ENCODE results near the gene CACNA1C. TPM values are rescaled to one million over a fixed set of nuclear protein-coding genes. Genes with fewer than 3 reads are reported as not detected.

CACNA1C gene
- total RNA-seq, 4 donors from 2014 or later = 5.2 to 12.9 (median 6.3) TPM

DNA sequence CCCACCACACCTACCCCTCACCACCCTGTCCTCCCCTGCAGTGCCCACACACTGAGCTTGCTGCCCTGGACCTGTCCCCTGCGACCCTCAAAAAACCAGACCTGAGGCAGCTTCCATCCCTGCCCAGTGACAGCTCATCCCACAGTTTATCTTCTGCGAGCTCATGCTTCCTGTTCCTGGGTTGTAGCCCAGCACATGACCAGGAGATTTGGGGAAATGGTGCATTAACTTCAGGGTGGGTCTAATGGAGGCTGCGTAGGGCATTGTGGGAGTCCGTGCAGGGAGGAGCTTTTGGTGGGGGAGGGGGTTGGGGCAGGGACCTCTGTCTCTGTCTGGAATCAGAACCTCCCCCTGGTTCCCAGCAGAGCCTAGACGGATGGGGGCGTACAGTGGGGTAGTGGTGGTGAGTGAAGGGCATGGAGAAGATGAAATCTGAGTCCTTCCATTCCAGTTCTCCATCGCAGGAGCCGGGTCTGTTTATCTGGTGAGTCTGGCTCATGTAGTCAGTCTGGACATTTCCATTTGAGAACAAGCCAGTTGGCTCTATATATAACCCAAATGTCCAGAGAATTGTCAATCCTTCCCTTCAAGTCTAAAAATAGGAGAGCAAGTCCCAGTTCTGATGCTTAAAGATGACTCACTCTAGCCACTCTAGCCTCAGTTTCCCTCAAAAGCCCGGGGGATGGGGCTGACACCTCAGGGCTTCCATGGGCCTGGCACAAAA lies 270.9 kb downstream of the CACNA1C start:
- TF ChIP-seq, protein P1, sequence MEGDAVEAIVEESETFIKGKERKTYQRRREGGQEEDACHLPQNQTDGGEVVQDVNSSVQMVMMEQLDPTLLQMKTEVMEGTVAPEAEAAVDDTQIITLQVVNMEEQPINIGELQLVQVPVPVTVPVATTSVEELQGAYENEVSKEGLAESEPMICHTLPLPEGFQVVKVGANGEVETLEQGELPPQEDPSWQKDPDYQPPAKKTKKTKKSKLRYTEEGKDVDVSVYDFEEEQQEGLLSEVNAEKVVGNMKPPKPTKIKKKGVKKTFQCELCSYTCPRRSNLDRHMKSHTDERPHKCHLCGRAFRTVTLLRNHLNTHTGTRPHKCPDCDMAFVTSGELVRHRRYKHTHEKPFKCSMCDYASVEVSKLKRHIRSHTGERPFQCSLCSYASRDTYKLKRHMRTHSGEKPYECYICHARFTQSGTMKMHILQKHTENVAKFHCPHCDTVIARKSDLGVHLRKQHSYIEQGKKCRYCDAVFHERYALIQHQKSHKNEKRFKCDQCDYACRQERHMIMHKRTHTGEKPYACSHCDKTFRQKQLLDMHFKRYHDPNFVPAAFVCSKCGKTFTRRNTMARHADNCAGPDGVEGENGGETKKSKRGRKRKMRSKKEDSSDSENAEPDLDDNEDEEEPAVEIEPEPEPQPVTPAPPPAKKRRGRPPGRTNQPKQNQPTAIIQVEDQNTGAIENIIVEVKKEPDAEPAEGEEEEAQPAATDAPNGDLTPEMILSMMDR (IDR thresholded peaks at IDR 0.05) = no peak
- TF ChIP-seq POLR2A (IDR thresholded peaks at IDR 0.05) = no peak
- TF ChIP-seq EP300 (IDR thresholded peaks at IDR 0.05) = no peak
- DNase-seq (ENCODE audit: low spot score in 2 of 2) = no peak
- no peak overlapping the region for H3K4me3 ChIP-seq
- H3K36me3 ChIP-seq = no peaks in the 10 kb centered on the region
- no peak overlapping the region for H3K27ac ChIP-seq
- 52 to 62% methylated on average over 9 of the region's 9 CpGs for WGBS, 2 donors
- H3K9me3 ChIP-seq = no peaks in the 10 kb centered on the region
- no peaks in the 10 kb centered on the region for H3K27me3 ChIP-seq
- peaks cover 0 to 23% (median 2%) of the 10 kb centered on the region in 4 donors for H3K4me1 ChIP-seq

DNA sequence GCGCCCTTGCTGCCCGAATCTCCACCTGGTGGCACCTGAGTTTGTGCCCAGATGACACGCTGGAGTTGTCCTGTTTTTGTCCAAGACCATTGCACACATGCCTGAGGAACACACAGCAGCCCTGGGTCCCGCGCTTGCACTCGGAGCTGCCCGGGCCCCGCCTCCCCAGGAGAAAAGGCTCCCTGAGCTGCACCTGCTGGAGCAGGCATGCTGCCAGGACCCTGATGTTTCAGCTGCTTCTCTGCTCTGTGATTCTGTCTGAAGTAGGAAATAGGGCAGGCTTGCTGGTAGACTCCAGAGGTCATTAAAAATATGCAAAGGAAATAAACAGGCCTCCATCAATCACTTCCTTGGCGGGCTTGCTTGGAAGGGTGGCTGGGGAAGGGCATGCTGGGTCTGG lies 271.6 kb downstream of the CACNA1C start:
- Histone ChIP-seq H3K27me3 (no peaks in the 10 kb centered on the region), H3K4me1 (peaks cover 0 to 21% (median 2%) of the 10 kb centered on the region in 4 donors), H3K36me3 (no peaks in the 10 kb centered on the region), H3K27ac (no peak overlapping the region), H3K9me3 (no peaks in the 10 kb centered on the region), H3K4me3 (no peak overlapping the region)
- no peak for DNase-seq (ENCODE audit: low spot score in 2 of 2)
- WGBS, 2 donors = 47 to 55% methylated on average over 9 of the region's 9 CpGs
- TF ChIP-seq, protein P1 (IDR thresholded peaks at IDR 0.05) = no peak
- TF ChIP-seq POLR2A (IDR thresholded peaks at IDR 0.05) (no peak), EP300 (IDR thresholded peaks at IDR 0.05) (no peak)

DNA sequence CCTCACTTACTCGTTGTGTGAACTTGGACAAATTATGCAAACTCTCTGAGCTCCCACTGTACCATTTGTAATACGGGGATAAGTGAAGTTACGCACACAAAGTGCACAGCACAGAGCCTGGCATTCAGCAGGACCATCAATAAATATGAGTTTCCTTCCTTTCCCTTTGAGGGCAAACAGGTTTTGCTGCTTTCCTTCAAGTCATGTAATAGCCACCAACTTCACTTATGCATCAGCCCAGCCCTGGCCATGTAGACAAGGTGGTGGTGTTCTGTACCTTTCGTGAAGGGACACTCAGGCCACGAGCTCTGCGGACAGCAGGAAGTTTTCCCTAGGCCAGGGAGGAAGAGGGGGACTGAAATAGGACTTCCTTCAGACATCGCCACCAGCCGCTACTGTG lies 272.7 kb downstream of the CACNA1C start:
- no peak for DNase-seq (ENCODE audit: low spot score in 2 of 2)
- no peaks in the 10 kb centered on the region for H3K9me3 ChIP-seq
- WGBS, 2 donors = 68 to 70% methylated on average over 8 of the region's 8 CpGs
- TF ChIP-seq, protein P1 (IDR thresholded peaks at IDR 0.05) = no peak
- TF ChIP-seq EP300 (IDR thresholded peaks at IDR 0.05) (no peak), POLR2A (IDR thresholded peaks at IDR 0.05) (no peak)
- no peaks in the 10 kb centered on the region for H3K36me3 ChIP-seq
- H3K4me3 ChIP-seq = no peak overlapping the region
- H3K27ac ChIP-seq = no peak overlapping the region
- H3K4me1 ChIP-seq = peaks cover 0 to 13% (median 2%) of the 10 kb centered on the region in 4 donors
- H3K27me3 ChIP-seq = no peaks in the 10 kb centered on the region

DNA sequence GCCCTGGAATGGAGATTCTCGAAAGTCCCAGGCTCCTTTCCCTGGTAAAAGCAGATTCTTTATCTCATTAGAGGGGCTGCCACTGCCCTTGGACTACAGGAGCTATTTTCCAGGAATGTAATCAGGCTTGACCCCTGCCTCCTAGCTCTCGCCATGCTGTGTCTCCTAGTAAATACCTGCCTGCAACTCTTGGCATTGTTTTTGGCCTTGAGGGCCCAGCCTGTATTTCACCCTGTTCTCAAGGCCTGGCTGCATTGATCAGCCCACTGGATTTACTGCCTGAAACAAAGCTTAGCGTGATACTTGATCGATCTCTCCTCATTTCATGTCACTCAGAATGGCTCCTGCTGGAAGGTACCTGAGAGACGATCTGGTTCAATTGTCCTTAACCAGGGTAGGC lies 273.7 kb downstream of the CACNA1C start:
- Histone ChIP-seq H3K4me1 (peaks cover 0 to 13% (median 2%) of the 10 kb centered on the region in 4 donors), H3K27me3 (no peaks in the 10 kb centered on the region), H3K36me3 (no peaks in the 10 kb centered on the region), H3K27ac (no peak overlapping the region), H3K9me3 (no peaks in the 10 kb centered on the region), H3K4me3 (no peak overlapping the region)
- no peak for DNase-seq (ENCODE audit: low spot score in 2 of 2)
- WGBS, 2 donors = 85 to 89% methylated on average over 5 of the region's 5 CpGs
- TF ChIP-seq POLR2A (IDR thresholded peaks at IDR 0.05) (no peak), EP300 (IDR thresholded peaks at IDR 0.05) (no peak)
- TF ChIP-seq, protein P1 (IDR thresholded peaks at IDR 0.05) = no peak

DNA sequence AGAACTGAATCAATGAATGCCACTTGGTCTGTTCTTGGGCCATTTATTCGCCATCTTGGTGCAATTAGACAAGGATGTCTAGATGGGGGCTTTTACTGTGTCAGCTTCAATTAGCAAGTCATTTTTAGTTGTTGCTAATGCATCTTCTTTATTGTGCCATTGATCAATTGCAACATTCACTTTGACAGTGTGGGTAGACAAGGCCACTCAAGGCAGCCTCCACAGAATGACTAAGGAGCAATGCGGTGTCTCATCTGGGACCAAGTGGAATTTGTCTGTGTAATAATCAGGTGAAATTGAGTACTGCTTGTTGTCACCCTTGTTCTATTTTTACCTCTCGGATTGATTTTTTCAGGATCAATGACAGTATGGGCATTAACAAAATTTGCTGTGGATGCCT lies 275.9 kb downstream of the CACNA1C start:
- peaks cover 0 to 10% (median 2%) of the 10 kb centered on the region in 4 donors for H3K4me1 ChIP-seq
- H3K4me3 ChIP-seq = no peak overlapping the region
- H3K27ac ChIP-seq = no peak overlapping the region
- H3K9me3 ChIP-seq = no peaks in the 10 kb centered on the region
- H3K36me3 ChIP-seq = no peaks in the 10 kb centered on the region
- no peak for DNase-seq (ENCODE audit: low spot score in 2 of 2)
- TF ChIP-seq, protein P1 (IDR thresholded peaks at IDR 0.05) = no peak
- TF ChIP-seq POLR2A (IDR thresholded peaks at IDR 0.05) (no peak), EP300 (IDR thresholded peaks at IDR 0.05) (no peak)
- H3K27me3 ChIP-seq = no peaks in the 10 kb centered on the region
- 67 to 99% methylated on average over 3 of the region's 3 CpGs for WGBS, 2 donors

All from tibial nerve (tissue), 4 donors.